ENCODE measurements around the gene PRPH2.
A peak's percentile ranks its signal among the peaks of the same experiment; 100 is the strongest.
"Not testable (repeated sequence)": the region's sequence is repeated elsewhere in the genome, so short reads cannot be mapped to it uniquely, and the experiment has no call there.

PRPH2 gene

DNA sequence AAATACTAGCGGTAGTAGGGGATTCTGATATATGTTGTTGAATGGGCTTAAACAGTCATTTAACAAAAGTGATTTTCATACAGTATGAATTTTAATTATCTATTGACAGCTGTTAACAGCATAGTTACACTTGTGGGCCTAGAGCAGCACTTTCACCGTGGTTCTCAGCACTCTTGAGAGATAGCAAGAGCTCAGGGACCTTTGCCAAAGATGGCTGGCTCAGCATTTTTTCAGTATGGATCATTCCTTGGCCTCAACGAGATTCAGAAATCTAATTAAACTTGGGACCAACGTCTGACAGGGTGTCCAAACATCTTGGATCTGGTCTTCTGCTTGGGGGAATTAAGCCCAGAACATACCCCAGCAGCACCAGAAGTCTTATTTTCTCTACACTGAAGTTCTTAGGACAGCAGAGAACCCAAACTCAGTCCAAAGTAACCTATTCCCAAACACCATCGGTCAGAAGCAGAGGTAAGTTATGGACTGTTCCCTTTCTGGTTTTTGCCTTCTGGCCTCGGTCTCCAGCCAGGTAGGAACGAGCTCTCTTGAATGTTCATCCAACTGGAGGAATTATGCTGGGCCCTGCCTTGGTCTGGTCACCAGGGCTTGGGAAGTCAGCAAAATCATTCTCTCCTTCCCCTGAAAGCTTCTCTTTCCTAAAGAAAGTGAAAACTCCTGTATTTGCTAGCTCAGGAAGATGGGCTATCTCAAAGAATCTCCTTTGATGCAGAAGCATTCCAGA is 25.7 kb downstream of the PRPH2 start:
- no peak for DNase-seq

DNA sequence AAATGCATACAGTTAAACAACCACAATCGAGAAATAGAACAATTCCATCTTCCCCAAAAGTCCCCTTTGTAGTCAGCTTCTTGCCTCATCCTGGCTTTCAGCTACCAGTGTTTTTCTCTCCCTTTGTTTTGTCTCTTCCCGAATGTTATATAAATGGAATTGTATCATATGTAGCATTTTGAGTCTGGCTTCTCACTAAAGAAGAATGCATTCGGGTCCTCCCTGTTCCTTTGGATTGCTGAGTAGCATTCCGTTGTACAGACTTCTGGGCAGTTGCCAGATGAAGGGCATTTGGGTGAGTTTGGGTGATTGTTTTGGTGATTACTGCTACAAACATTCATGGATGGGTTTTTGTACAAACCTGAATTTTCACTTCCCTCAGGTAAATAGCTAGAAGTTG is 27.8 kb downstream of the PRPH2 start:
- no peak for DNase-seq

- no peak for DNase-seq
Measured at GRCh38 chr6:42693725-42694323, 28.6 kb downstream of the PRPH2 start.

DNA sequence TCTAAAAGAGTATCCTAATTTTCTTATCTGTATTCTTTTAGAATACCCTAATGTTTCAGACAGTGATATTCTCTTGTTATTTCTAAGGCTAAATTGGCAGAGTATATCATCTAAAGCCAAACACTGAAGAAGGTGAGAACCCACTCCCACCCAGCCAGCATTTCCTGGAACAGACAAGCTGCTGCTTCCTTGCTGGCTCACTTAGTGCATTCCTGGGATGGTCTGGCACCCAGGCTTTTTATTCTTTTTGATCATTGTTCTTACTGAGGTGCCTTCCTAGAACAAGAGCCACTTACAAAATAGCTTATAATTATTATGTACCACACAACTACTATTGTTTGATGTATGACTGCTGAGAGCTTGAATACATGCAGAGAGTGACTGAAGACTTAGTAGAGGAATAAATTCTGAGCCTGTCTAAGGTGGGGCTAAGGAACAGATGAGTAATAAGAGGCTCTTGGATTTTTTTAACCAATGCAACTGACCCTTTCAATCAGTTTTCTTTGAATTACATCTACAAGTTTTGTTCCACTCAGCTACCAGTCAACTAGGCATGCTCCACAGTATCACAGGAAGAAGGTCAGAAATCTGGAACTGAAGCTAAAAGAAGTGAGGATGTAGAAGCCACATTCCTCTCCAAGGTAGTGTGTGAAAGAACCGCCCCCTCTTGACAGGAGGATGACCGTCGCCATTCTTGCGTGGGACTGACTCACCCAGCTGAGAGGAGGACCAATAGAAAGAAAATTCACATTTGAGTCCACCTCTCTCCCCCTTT is 30.1 kb downstream of the PRPH2 start:
- no peak for DNase-seq

GRCh38 chr6:42690872-42691271 is 31.5 kb downstream of the PRPH2 start:
- no peak for DNase-seq

GRCh38 chr6:42690151-42690702 is 32.2 kb downstream of the PRPH2 start:
- no peak for DNase-seq

GRCh38 chr6:42689371-42689770 is 33.0 kb downstream of the PRPH2 start:
- DNase-seq: no peak

GRCh38 chr6:42688281-42688680 is 34.1 kb downstream of the PRPH2 start:
- no peak for DNase-seq

- no peak for DNase-seq
Measured at GRCh38 chr6:42679358-42679757, 43.0 kb downstream of the PRPH2 start.

GRCh38 chr6:42674780-42675179 is 47.6 kb downstream of the PRPH2 start:
- no peak for DNase-seq

DNA sequence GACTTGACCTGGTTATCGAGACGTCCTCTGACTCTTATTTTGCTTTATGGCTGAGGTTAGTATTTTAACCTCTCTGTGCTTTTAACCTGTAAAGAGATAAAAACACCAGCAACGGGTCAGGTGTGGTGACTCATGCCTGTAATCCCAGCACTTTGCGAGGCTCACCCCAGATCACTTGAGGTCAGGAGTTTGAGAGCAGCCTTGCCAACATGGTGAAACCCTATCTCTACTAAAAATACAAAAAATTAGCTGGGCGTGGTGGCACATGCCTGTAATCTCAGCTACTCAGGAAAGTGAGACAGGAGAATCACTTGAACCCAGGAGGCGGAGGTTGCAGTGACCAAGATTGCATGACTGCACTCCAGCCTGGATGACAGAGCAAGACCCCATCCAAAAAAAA is 48.0 kb downstream of the PRPH2 start:
- not testable (repeated sequence) for DNase-seq

GRCh38 chr6:42664718-42665117 is 57.7 kb downstream of the PRPH2 start:
- DNase-seq: no peak

DNA sequence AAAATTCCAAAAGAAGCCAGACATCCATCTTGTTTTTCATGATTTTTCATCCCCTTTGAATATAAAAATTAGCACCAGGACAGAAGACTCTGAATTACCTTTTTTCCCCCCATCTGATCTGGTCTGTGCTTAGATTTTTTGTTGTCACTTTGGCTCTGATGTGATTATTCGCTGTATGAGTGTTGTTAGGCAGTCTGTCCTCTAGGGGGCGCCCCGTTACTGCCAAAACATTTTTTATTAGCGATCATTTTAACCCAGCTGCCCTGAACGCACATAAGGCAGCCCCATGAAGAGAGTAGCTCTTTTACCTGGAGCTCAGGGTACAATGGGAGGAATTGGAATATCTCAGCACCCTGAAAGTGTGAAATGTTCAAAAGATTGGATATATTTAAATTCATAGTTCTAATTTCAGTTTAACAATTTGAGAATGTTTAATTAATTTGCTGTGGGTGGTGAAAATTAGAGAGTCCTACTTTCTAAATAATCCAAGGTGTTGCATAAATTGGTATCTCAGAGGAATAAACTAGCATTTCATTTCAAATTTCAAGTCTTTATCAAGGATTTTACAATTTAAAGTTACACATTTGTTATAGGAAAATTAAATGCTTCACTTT is 60.8 kb downstream of the PRPH2 start:
- peak; percentile 82 for DNase-seq

DNA sequence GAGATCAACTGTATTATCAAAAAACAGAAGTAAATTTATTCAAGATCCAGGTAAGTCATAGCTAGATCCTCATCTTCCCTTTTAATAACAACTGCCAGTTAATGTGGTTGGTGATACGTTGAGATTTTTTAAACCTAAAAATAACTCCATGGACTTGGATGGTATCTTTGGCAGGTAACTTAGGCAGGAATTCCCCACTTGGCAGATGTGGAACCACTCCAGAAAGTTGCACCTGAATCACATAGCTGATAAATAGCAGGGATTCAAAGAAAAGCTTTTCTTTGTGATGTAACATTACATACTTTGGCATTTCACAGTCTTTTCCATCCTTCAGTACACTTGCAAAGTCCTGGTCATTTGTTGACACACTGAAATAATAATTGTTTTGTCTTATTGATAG is 62.6 kb downstream of the PRPH2 start:
- no peak for DNase-seq

- DNase-seq: no peak
Measured at GRCh38 chr6:42653851-42654250, 68.5 kb downstream of the PRPH2 start.

DNA sequence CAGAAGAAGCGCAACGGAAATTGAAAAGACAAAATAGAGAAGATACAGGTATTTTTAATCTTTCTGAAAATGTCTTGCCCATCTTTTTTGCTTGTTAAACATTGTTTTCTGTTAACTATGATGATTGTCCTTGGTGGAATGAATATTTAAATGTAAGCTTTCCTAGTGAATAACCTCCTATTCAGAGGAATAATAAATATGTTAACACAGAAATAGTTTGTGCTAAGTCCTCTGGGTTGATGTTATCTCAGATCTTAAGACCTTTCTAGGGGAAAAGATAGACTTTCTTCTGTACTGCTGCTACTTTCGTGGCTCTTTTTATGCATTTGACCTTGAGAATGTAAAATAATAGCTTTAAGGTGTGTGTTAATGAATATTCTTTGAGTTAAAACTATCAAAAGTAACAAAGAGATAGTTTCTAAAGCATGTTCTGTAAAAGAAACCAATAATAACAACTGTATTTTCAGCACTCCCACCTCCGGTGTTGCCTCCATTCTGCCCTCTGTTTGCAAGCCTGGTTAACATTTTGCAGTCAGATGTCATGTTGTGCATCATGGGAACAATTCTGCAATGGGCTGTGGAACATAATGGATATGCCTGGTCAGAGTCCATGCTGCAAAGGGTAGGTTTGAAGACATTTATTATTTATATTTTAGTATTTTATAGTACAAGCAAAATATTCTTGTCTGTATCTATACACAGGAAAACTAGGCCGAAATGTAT is 70.2 kb downstream of the PRPH2 start:
- no peak for DNase-seq

All from activated CD4-positive, CD25-positive, alpha-beta regulatory T cell treated with anti-CD3 and anti-CD28 coated beads, Interleukin-2, amount 50 U/mL, for 72 hours (primary cell).